ENCODE data around the gene CEBPA.
"Not testable (repeated sequence)": the region's sequence is repeated elsewhere in the genome, so short reads cannot be mapped to it uniquely, and the experiment has no call there.

The CEBPA gene

GRCh38 chr19:33320636-33321035 is 18.3 kb upstream of the CEBPA start:
- FAIRE-seq (no peak), DNase-seq (ENCODE audit: insufficient read length) (no peak)
- TF ChIP-seq TAF1 (IDR thresholded peaks at IDR 0.05; ENCODE audit: borderline replicate concordance, low read depth, low read length), result no peak

GRCh38 chr19:33317991-33318390 is 15.7 kb upstream of the CEBPA start:
- FAIRE-seq; DNase-seq (ENCODE audit: insufficient read length): not testable (repeated sequence)

GRCh38 chr19:33317517-33317916 is 15.2 kb upstream of the CEBPA start:
- DNase-seq (ENCODE audit: insufficient read length), result no peak
- TF ChIP-seq TAF1 (IDR thresholded peaks at IDR 0.05; ENCODE audit: borderline replicate concordance, low read depth, low read length) (no peak), POLR2A (IDR thresholded peaks at IDR 0.05; ENCODE audit: low read depth, low read length) (no peak), POLR2AphosphoS5 (IDR thresholded peaks at IDR 0.05; ENCODE audit: low read depth, low read length) (no peak)
- no peak for FAIRE-seq

- DNase-seq (ENCODE audit: insufficient read length) (no peak), FAIRE-seq (no peak)
Measured at GRCh38 chr19:33316541-33317264, 14.4 kb upstream of the CEBPA start.

GRCh38 chr19:33312808-33313207 is 10.5 kb upstream of the CEBPA start:
- not testable (repeated sequence) for FAIRE-seq; DNase-seq (ENCODE audit: insufficient read length)

More at GRCh38 chr19:33316541-33317264, 14.4 kb upstream of the CEBPA start:
- TF ChIP-seq POLR2A (IDR thresholded peaks at IDR 0.05; ENCODE audit: low read depth, low read length) (no peak), TAF1 (IDR thresholded peaks at IDR 0.05; ENCODE audit: borderline replicate concordance, low read depth, low read length) (no peak), POLR2AphosphoS5 (IDR thresholded peaks at IDR 0.05; ENCODE audit: low read depth, low read length) (no peak)

GRCh38 chr19:33312065-33312464 is 9.7 kb upstream of the CEBPA start:
- FAIRE-seq, result no peak
- TF ChIP-seq POLR2AphosphoS5 (IDR thresholded peaks at IDR 0.05; ENCODE audit: low read depth, low read length), result no peak
- no peak for TF ChIP-seq TAF1 (IDR thresholded peaks at IDR 0.05; ENCODE audit: borderline replicate concordance, low read depth, low read length)
- no peak for TF ChIP-seq POLR2A (IDR thresholded peaks at IDR 0.05; ENCODE audit: low read depth, low read length)

GRCh38 chr19:33311326-33311682 is 9.0 kb upstream of the CEBPA start:
- DNase-seq (ENCODE audit: insufficient read length) (no peak), FAIRE-seq (no peak)
- TF ChIP-seq TAF1 (IDR thresholded peaks at IDR 0.05; ENCODE audit: borderline replicate concordance, low read depth, low read length), result no peak
- TF ChIP-seq POLR2A (IDR thresholded peaks at IDR 0.05; ENCODE audit: low read depth, low read length), result no peak

More at GRCh38 chr19:33312065-33312464, 9.7 kb upstream of the CEBPA start:
- no peak for DNase-seq (ENCODE audit: insufficient read length)

GRCh38 chr19:33310606-33311325 is 8.4 kb upstream of the CEBPA start:
- FAIRE-seq (no peak), DNase-seq (ENCODE audit: insufficient read length) (no peak)
- TF ChIP-seq POLR2AphosphoS5 (IDR thresholded peaks at IDR 0.05; ENCODE audit: low read depth, low read length) (no peak), POLR2A (IDR thresholded peaks at IDR 0.05; ENCODE audit: low read depth, low read length) (no peak), TAF1 (IDR thresholded peaks at IDR 0.05; ENCODE audit: borderline replicate concordance, low read depth, low read length) (no peak)

- no peak for TF ChIP-seq TAF1 (IDR thresholded peaks at IDR 0.05; ENCODE audit: borderline replicate concordance, low read depth, low read length)
- no peak for TF ChIP-seq POLR2A (IDR thresholded peaks at IDR 0.05; ENCODE audit: low read depth, low read length)
- TF ChIP-seq POLR2AphosphoS5 (IDR thresholded peaks at IDR 0.05; ENCODE audit: low read depth, low read length), result no peak
- FAIRE-seq, result no peak
- DNase-seq (ENCODE audit: insufficient read length), result no peak
Measured at GRCh38 chr19:33309826-33310225, 7.5 kb upstream of the CEBPA start.

- FAIRE-seq, result no peak
- no peak for DNase-seq (ENCODE audit: insufficient read length)
- TF ChIP-seq POLR2AphosphoS5 (IDR thresholded peaks at IDR 0.05; ENCODE audit: low read depth, low read length) (no peak), POLR2A (IDR thresholded peaks at IDR 0.05; ENCODE audit: low read depth, low read length) (no peak), TAF1 (IDR thresholded peaks at IDR 0.05; ENCODE audit: borderline replicate concordance, low read depth, low read length) (no peak)
Measured at GRCh38 chr19:33306853-33307792, 4.8 kb upstream of the CEBPA start.

GRCh38 chr19:33306191-33306590 is 3.9 kb upstream of the CEBPA start:
- no peak for FAIRE-seq
- TF ChIP-seq POLR2A (IDR thresholded peaks at IDR 0.05; ENCODE audit: low read depth, low read length) (no peak), TAF1 (IDR thresholded peaks at IDR 0.05; ENCODE audit: borderline replicate concordance, low read depth, low read length) (no peak), POLR2AphosphoS5 (IDR thresholded peaks at IDR 0.05; ENCODE audit: low read depth, low read length) (no peak)
- no peak for DNase-seq (ENCODE audit: insufficient read length)

Measured in GM12892 (cell line).